SK-N-MC (cell line): Measurements from ENCODE around the gene PEAK1.

Experiments used
- EZH2 ChIP-seq: fragments of 200-600 bp; sonication (generic); IDR thresholded peaks from one replicate; pipeline ENCODE4 v1.6.1; 2017; ENCODE audit warnings: antibody characterized with exemption
- POLR2AphosphoS5 ChIP-seq: IDR thresholded peaks from 2 replicates; pipeline ENCODE4 v1.6.1; 2012; ENCODE audit warnings: mild to moderate bottlenecking, low read depth, low read length, borderline replicate concordance

DNA sequence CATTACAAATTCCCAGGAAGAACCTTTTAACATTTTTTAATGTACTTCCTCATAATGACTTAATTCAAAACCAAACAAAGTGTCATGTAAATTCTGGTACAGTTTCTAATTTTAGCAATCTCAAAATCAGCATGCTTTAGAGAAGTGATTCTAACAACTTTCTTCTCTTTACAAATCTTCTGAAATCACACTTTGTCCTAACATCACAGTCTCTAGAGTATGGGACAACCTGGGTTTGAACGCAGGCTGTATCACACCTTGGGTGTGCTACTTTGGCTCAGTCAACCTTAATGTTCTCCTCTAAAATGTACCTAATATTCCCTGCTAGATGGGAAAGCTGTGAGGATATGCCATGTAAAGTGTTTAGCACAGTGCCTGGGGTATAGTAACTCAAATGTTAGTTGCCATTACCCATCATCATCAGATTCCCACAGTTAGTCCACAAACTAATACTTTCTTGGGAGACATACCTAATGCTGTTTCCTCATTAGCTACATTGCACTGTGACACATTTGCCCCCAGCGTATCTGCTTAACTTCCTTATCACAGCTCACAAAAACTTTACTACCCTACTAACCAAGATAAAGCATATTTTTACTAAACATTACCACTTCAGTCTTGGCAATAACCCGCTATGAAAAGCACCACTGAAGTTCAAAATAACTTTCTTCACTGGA, 352.1 kb downstream of the PEAK1 start:
- TF ChIP-seq EZH2 (no peak), POLR2AphosphoS5 (no peak)
